Measurements from ENCODE around the gene GPR15. TPM values are rescaled to one million over a fixed set of nuclear protein-coding genes. Genes with fewer than 3 reads are reported as not detected.
A peak's percentile ranks its signal among the peaks of the same experiment; 100 is the strongest.

Gene GPR15
- total RNA-seq, 3 donors from 2014 or later = 4.5 to 11.5 (median 6.9) TPM

GRCh38 chr3:98530676-98531075 is 1.1 kb upstream of the GPR15 start:
- intact Hi-C loops (cut with DNase I, micrococcal nuclease) = no loop called here
- no peaks in the 10 kb centered on the region for H3K36me3 ChIP-seq (ENCODE audit: low read depth)
- no peaks in the 10 kb centered on the region for H3K4me1 ChIP-seq (ENCODE audit: low read depth)
- no peak for ATAC-seq
- H3K4me3 ChIP-seq = no peak overlapping the region
- no peak for TF ChIP-seq CTCF (IDR thresholded peaks at IDR 0.05)
- DNase-seq = no peak
- no peaks in the 10 kb centered on the region for H3K9me3 ChIP-seq

GRCh38 chr3:98532275-98532637 is 478 bp downstream of the GPR15 start:
- Histone ChIP-seq H3K36me3 (ENCODE audit: low read depth) (no peaks in the 10 kb centered on the region), H3K9me3 (no peaks in the 10 kb centered on the region), H3K4me1 (ENCODE audit: low read depth) (no peaks in the 10 kb centered on the region), H3K4me3 (peak overlapping the region; percentile 20)
- no peak for TF ChIP-seq CTCF (IDR thresholded peaks at IDR 0.05)
- ATAC-seq = peak; percentile 29
- intact Hi-C loops (cut with DNase I, micrococcal nuclease) = no loop called here
- DNase-seq = no peak

GRCh38 chr3:98532709-98533571 is 1.2 kb downstream of the GPR15 start:
- intact Hi-C loops (cut with DNase I, micrococcal nuclease) = no loop called here
- peak overlapping the region; percentile 20 for H3K4me3 ChIP-seq
- peak; percentile 21 for ATAC-seq
- DNase-seq = no peak
- no peaks in the 10 kb centered on the region for H3K9me3 ChIP-seq
- TF ChIP-seq CTCF (IDR thresholded peaks at IDR 0.05) = no peak
- no peaks in the 10 kb centered on the region for H3K4me1 ChIP-seq (ENCODE audit: low read depth)
- no peaks in the 10 kb centered on the region for H3K36me3 ChIP-seq (ENCODE audit: low read depth)

DNA sequence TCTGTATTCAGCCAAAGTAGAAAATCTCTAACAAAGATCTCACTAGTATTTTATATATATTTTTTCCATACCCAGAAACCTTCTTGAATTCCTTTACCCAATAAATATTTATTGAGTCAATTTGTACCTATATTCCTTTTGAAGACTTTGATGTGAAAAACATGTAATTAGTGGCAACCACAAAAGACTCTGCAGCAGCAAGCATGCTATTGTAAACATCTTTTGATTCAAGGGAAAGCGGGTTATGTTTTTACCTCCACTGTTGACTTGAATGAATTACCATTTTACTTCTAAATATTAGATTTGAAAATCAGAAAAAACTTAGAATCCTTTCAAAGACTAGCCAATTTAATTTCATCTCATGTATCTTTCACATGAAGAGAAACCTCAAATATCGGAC is 2.4 kb downstream of the GPR15 start:
- no peak for TF ChIP-seq CTCF (IDR thresholded peaks at IDR 0.05)
- ATAC-seq = no peak
- no peak for DNase-seq
- H3K4me3 ChIP-seq = no peak overlapping the region
- H3K4me1 ChIP-seq (ENCODE audit: low read depth) = no peaks in the 10 kb centered on the region
- no peaks in the 10 kb centered on the region for H3K9me3 ChIP-seq
- intact Hi-C loops (cut with DNase I, micrococcal nuclease) = no loop called here
- no peaks in the 10 kb centered on the region for H3K36me3 ChIP-seq (ENCODE audit: low read depth)

- ATAC-seq (no peak), DNase-seq (no peak)
- H3K9me3 ChIP-seq = no peaks in the 10 kb centered on the region
- TF ChIP-seq CTCF (IDR thresholded peaks at IDR 0.05) = no peak
- no peaks in the 10 kb centered on the region for H3K36me3 ChIP-seq (ENCODE audit: low read depth)
- no peak overlapping the region for H3K4me3 ChIP-seq
- no peaks in the 10 kb centered on the region for H3K4me1 ChIP-seq (ENCODE audit: low read depth)
- intact Hi-C loops (cut with DNase I, micrococcal nuclease) = no loop called here
These were observed 3.0 kb downstream of the GPR15 start for GRCh38 chr3:98534734-98535133.

Data from mucosa of descending colon (tissue), 3 donors.